T-helper 9 cell (primary cell): ENCODE measurements around the gene RBCK1.
A peak's percentile ranks its signal among the peaks of the same experiment; 100 is the strongest.

Experiments used
- DNase-seq: peaks from one replicate; pipeline ENCODE4 v3.0.0-alpha.2; 2020

RBCK1 gene

DNA sequence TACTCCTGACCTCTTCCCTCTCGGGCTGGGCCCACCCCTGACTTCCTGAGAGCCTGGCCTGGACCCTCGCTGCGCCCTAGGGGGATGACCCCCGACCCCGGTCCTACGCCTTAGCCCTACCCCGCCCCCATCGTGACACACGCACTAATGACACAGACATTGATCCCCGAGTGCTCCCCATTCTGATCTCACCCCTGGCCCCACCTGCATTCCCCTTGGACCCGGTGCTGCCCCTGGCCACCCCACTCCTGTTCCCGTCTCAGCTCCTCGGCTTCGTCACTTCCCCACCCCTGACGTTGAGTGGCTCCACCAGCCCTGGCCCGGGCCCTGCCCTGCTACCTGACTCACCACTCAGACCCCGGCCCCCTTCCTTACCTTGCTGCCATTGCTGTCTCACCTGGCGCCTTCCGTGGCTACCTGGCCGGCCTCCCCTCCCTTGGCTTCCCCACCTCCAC, 12.1 kb downstream of the RBCK1 start:
- DNase-seq: no peak

DNA sequence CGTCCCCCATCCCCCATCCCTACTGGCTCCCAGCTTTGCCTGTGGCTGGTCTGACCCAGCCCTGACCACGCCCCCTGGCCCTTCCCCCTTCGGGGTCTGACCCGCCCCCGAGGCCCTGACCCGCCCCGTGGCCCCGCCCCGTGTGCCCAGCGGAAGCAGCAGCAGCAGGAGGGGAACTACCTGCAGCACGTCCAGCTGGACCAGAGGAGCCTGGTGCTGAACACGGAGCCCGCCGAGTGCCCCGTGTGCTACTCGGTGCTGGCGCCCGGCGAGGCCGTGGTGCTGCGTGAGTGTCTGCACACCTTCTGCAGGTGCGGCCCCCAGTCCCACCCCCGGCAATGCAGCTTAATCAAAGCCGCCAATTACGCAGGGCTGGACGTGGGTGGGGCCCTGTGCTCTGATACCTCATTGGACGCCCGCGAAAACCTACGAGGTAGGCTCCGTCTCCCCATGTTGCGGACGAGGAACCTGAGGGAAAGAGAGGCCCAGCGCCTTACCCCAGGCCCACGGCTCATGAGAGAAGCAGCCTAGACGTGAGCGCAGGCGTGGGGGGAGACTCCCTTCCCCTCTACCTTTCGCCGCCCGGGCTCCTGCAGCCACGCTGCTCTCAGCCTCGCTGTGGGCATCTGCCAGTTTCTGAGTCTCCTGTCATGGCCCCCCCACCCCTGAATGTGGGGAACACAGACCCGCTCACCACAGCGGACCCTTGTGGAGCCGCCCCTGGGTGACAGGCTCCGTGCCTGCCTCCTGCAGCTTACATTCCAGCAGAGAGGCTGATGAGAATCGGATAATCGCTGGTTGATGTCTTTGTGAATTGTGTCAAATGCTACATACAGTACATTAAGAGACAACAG, 12.8 kb downstream of the RBCK1 start:
- DNase-seq: no peak

DNA sequence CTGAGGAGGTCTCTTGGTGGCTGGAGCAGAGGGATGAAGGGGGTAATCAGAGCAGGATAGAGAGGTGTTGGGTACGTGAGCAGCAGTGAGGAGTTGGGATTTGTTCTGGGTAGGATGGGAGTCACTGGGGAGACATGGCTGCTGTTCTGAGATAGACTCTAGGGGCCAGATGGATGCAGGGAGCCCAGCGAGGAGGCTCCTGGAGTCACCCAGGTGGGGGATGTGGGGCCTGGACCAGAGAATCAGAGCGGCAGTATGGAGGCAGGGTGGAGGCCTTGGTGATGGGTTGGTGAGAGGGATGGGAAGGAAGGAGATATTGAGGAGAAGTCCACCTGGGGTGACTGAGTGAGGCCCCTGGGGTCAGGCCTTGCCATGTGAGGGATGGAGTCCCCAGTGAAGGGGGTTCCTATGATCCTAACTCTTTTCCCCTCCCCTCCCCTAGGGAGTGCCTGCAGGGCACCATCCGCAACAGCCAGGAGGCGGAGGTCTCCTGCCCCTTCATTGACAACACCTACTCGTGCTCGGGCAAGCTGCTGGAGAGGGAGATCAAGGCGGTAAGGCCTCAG, 13.7 kb downstream of the RBCK1 start:
- no peak for DNase-seq

GRCh38 chr20:426566-426965, 18.5 kb downstream of the RBCK1 start:
- no peak for DNase-seq

GRCh38 chr20:427401-427800, 19.3 kb downstream of the RBCK1 start:
- DNase-seq: no peak

DNA sequence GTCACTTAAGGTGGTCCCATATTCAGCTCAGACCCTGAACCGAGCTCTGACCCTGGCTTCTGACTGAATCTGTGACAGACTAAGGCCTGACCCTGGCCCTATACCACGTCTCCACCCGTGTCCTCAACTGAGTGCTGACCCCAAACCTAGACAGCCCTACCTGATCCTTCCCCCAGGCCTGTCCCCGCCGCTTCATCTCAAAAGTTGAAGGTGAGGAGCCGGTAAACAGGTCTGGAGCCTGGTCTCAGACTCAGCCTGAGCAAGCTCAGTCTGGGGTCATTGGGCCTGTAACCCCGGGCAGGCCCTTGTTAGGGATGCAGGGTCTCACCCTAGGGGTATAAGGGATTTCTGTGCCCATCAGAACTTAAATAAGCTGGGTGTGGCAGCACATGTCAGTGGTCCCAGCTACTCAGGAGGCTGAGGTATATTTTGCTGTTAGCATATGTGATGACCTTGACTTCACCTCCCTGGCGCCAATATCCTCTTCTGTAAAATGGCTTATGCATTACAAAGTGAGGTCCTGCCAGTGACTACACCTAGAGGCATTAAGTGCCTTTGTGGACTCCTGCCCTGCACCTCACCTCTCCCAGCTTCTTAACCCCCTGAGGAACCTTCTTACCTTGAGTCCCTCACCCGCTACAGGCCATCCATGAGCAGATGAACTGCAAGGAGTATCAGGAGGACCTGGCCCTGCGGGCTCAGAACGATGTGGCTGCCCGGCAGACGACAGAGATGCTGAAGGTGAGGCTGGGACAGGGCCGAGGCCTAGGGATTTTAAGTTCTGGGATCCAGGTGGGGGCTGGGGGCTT, 20.0 kb downstream of the RBCK1 start:
- DNase-seq: no peak

DNA sequence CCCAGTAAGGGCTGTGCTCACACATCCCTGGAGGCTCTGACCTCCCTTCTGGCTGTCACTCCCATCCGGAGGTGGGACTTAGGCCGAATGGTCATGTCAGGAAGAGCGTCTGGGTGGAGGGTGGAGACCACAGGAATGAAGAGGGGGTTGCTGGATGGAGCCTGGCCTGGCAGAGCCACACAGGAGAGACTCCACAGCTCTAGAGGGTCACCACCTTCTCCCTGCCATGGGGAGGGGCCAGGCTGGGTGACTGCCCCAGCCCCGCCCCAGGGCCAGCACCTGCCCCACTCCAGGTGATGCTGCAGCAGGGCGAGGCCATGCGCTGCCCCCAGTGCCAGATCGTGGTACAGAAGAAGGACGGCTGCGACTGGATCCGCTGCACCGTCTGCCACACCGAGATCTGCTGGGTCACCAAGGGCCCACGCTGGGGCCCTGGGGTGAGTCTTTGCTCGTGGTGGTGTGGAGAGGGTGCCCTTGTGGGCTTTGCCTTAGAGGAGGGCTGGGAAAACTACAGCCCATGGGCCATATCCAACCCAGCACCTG, 20.6 kb downstream of the RBCK1 start:
- no peak for DNase-seq

GRCh38 chr20:430091-430999, 22.2 kb downstream of the RBCK1 start:
- no peak for DNase-seq

GRCh38 chr20:431012-431904, 23.2 kb downstream of the RBCK1 start:
- no peak for DNase-seq

GRCh38 chr20:432208-432607, 24.1 kb downstream of the RBCK1 start:
- no peak for DNase-seq

DNA sequence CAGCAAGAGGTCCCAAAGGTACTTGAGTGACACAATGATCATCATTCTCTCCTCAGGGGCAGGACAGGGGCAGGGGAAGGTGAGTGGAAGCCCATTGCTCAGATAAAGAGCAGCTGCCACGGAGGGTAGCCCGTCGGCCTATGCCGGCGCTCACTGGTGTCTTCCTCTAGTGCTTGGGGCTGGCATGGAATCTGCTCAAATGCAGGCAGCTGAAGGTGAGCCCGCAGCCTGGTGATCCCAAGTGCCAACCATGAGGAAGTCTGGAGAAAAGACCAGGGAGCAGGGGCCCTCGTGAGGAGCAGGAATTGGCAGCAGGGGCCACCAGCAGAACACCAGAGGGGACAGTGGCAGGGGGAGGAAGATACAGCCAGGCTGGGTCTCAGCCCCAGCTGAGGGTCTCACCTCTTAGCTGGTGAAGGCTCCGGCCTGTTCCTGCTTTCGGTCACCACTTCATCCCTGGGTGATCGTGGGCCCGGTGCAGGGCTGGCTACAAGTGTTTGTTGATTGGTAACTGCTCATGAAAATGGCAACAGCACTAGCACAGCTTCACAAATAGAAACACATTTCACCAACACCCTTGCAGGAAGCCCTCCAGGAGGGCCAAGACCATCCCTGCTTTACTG, 24.7 kb downstream of the RBCK1 start:
- no peak for DNase-seq

GRCh38 chr20:433300-433975, 25.3 kb downstream of the RBCK1 start:
- DNase-seq: peak; percentile 26

- no peak for DNase-seq
Observed at GRCh38 chr20:434221-434620, 26.1 kb downstream of the RBCK1 start.

- no peak for DNase-seq
Observed at GRCh38 chr20:434661-435419, 26.7 kb downstream of the RBCK1 start.

DNA sequence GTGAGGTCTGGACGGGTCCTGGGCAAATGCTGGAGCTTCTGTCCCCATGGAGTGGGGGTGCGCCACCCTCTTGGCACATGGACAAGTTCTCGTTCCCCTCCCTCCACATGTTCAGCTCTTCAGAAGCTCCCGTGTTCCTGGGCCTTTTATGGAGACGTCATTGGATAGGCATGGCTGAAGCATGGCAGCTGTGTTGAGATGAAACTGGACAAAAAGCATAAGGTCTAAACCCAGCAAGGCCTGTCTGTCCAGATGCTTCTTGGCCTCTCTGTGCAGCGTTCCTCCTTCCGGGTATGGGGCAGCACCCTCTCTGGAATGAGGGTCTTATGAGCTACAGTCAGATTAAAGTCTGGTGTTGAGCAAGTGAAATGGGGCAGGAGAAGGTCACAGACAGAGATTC, 27.5 kb downstream of the RBCK1 start:
- no peak for DNase-seq

GRCh38 chr20:436476-436875, 28.4 kb downstream of the RBCK1 start:
- no peak for DNase-seq

GRCh38 chr20:437787-438486, 29.8 kb downstream of the RBCK1 start:
- no peak for DNase-seq
